ENCODE results near the gene ASB1. TPM values are rescaled to one million over a fixed set of nuclear protein-coding genes. Genes with fewer than 3 reads are reported as not detected.

ASB1 gene
- polyA plus RNA-seq, 1 experiment: 29.8 TPM

DNA sequence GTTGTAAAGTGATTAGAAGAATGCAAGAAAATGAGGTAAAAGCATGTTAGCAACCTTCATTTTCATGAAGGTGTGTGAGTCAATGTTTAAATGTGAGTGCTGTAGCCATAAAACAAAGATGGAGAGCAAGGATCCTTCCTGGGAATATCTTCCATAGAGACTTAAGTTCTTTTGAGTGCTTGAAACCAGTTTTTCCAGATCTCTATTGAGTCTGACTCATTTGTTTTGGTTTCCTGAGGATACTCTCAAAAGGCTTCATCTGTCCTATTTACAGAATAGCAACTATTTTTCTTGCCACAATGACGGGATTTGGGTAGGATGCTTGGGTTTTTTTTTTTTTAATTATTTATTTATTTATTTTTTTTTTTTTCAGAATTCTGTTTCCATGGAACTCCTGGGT is 45.9 kb upstream of the ASB1 start:
- POLR2A ChIA-PET: no interaction called here
- Histone ChIP-seq H3K9me3 (ENCODE audit: control insufficient read depth, insufficient read depth, low read length) (0 out of 2 replicates have a peak, but pooled peaks cover 2% of the 10 kb centered on the region), H3K27me3 (ENCODE audit: control insufficient read depth, insufficient read depth, low read length) (no peaks in the 10 kb centered on the region), H3K4me3 (ENCODE audit: low read depth, low read length) (no peak overlapping the region), H3K27ac (ENCODE audit: low read depth, low read length) (no peak overlapping the region)
- CTCF ChIA-PET: interaction anchor here (1.3 kb wide), 1 partner anchor 10 kb away, joined by 4 read pairs; no protein-coding TSS in a partner anchor
- TF ChIP-seq, protein P1, sequence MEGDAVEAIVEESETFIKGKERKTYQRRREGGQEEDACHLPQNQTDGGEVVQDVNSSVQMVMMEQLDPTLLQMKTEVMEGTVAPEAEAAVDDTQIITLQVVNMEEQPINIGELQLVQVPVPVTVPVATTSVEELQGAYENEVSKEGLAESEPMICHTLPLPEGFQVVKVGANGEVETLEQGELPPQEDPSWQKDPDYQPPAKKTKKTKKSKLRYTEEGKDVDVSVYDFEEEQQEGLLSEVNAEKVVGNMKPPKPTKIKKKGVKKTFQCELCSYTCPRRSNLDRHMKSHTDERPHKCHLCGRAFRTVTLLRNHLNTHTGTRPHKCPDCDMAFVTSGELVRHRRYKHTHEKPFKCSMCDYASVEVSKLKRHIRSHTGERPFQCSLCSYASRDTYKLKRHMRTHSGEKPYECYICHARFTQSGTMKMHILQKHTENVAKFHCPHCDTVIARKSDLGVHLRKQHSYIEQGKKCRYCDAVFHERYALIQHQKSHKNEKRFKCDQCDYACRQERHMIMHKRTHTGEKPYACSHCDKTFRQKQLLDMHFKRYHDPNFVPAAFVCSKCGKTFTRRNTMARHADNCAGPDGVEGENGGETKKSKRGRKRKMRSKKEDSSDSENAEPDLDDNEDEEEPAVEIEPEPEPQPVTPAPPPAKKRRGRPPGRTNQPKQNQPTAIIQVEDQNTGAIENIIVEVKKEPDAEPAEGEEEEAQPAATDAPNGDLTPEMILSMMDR (IDR thresholded peaks at IDR 0.05; ENCODE audit: low read depth, low read length): no peak
- peak; percentile 13 for DNase-seq (ENCODE audit: low read depth, low spot score)

DNA sequence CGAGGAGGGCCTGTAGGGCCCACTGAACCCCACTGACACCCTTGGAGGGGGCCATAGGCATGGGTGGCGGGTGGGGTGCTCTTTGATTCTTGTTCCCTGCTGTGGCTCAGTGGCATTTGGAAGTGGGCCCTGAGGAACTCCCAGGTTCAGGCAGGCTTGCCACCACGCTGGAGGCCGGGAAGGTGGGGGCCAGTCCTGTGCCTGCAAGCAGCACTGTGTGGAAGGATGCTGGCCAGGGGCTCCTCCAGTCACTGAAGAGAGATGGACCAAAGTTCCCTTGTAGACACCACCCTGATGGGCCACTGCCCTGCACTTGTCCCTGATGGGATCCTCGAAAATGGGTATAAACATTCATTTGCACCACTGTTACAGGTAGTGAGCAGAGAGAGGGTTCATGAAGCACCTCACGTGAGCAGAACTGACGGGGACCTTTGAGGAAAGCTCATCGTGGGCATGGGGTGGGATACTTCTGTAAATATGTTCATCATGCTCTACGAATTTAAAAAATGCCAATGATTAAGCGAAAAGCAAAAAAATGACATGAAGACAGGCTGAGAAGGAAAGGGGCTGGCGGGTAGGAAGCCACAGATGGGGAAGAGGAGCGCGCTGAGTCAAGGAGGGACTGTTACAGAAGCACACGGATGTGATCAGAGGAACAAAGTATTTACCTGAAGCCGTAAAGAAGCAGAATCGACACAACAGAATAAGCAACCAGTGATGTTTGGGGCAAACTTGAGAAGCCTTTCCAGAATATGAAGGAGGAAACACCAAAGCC is 45.2 kb upstream of the ASB1 start:
- H3K4me3 ChIP-seq (ENCODE audit: low read depth, low read length): no peak overlapping the region
- no peak for DNase-seq (ENCODE audit: low read depth, low spot score)
- TF ChIP-seq, protein P1 (IDR thresholded peaks at IDR 0.05; ENCODE audit: low read depth, low read length): no peak
- H3K27ac ChIP-seq (ENCODE audit: low read depth, low read length): no peak overlapping the region
- ChIA-PET CTCF (no interaction called here), POLR2A (no interaction called here)
- 0 out of 2 replicates have a peak, but pooled peaks cover 2% of the 10 kb centered on the region for H3K9me3 ChIP-seq (ENCODE audit: control insufficient read depth, insufficient read depth, low read length)
- no peaks in the 10 kb centered on the region for H3K27me3 ChIP-seq (ENCODE audit: control insufficient read depth, insufficient read depth, low read length)

DNA sequence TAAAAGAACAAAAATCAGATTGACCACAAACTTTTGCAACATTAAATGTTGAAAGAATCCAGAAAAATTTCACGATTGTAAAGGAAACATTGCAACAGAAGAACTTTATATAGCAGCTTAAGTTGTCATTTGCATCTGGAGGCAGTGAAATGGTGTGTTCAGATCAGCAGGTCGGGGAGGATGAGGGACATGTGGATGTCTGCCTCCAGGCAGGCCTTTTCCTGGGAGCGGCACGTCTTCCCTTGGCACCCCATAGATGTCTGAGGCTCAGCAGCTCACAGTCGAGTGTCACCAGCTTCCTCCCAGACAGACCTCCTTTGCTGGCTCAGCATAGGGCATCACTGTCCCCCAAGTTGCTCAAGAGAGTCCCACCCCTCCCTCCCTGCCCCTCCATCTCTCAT is 44.3 kb upstream of the ASB1 start:
- no peak overlapping the region for H3K4me3 ChIP-seq (ENCODE audit: low read depth, low read length)
- 0 out of 2 replicates have a peak, but pooled peaks cover 2% of the 10 kb centered on the region for H3K9me3 ChIP-seq (ENCODE audit: control insufficient read depth, insufficient read depth, low read length)
- POLR2A ChIA-PET: no interaction called here
- H3K27me3 ChIP-seq (ENCODE audit: control insufficient read depth, insufficient read depth, low read length): no peaks in the 10 kb centered on the region
- H3K27ac ChIP-seq (ENCODE audit: low read depth, low read length): no peak overlapping the region
- no peak for DNase-seq (ENCODE audit: low read depth, low spot score)
- CTCF ChIA-PET: no interaction called here
- TF ChIP-seq, protein P1 (IDR thresholded peaks at IDR 0.05; ENCODE audit: low read depth, low read length): no peak

DNA sequence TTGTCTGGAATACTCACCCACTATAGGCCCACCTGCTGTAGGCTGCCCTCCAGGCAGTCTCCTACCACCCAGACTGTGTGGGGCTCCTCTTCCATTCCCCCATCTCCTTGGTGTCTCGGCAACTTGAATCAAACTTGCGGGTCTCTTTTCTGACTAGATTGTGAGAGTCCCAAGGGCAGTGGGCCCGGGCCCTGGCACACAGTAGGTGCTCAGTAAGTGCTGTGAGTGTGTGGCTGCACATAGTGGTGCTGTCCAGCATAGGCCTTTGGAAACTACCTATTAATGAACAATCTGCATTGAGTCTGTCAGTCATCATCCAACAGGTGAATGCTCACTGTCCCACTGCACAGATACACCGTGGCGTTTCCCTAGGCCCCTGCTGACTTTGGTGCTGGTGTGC is 43.6 kb upstream of the ASB1 start:
- TF ChIP-seq, protein P1 (IDR thresholded peaks at IDR 0.05; ENCODE audit: low read depth, low read length): no peak
- no peak overlapping the region for H3K27ac ChIP-seq (ENCODE audit: low read depth, low read length)
- CTCF ChIA-PET: no interaction called here
- DNase-seq (ENCODE audit: low read depth, low spot score): no peak
- 0 out of 2 replicates have a peak, but pooled peaks cover 2% of the 10 kb centered on the region for H3K9me3 ChIP-seq (ENCODE audit: control insufficient read depth, insufficient read depth, low read length)
- H3K4me3 ChIP-seq (ENCODE audit: low read depth, low read length): no peak overlapping the region
- POLR2A ChIA-PET: no interaction called here
- H3K27me3 ChIP-seq (ENCODE audit: control insufficient read depth, insufficient read depth, low read length): no peaks in the 10 kb centered on the region

DNA sequence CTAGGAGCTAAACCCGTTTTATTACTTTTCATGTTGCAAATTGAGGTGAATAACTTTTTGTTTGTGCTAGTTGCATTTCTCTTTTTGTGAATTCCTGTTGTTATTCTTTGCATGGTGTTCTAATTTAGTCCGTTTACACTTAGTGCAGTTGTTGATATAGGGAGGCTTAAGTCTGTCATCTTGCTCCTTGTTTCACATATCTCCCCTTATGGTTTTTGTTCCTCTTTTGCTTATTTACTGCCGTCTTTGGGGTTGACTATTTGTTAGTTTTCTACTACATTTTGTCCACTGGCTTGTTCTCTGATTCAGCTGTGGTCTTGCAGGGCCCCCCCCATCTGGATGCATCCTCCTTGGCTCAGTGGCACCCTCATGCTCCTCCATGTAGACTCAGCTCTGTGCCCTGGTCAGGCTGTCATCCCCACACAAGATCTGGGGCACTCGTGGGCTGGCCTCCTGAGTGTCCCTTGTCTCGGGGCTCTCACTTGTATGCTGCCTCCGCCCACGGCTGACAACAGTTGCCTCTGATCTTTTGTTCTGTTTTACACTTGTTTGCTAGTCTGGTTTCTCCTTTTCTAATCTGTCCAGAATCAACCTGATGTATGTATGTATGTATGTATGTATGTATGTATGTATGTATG is 42.9 kb upstream of the ASB1 start:
- CTCF ChIA-PET: no interaction called here
- Histone ChIP-seq H3K27ac (ENCODE audit: low read depth, low read length) (no peak overlapping the region), H3K9me3 (ENCODE audit: control insufficient read depth, insufficient read depth, low read length) (0 out of 2 replicates have a peak, but pooled peaks cover 2% of the 10 kb centered on the region), H3K4me3 (ENCODE audit: low read depth, low read length) (no peak overlapping the region), H3K27me3 (ENCODE audit: control insufficient read depth, insufficient read depth, low read length) (no peaks in the 10 kb centered on the region)
- TF ChIP-seq, protein P1 (IDR thresholded peaks at IDR 0.05; ENCODE audit: low read depth, low read length): no peak
- POLR2A ChIA-PET: no interaction called here
- DNase-seq (ENCODE audit: low read depth, low spot score): no peak

Data from AG04450 (cell line).